ENCODE results near the gene RAB26.
A peak's percentile ranks its signal among the peaks of the same experiment; 100 is the strongest.

Gene RAB26

DNA sequence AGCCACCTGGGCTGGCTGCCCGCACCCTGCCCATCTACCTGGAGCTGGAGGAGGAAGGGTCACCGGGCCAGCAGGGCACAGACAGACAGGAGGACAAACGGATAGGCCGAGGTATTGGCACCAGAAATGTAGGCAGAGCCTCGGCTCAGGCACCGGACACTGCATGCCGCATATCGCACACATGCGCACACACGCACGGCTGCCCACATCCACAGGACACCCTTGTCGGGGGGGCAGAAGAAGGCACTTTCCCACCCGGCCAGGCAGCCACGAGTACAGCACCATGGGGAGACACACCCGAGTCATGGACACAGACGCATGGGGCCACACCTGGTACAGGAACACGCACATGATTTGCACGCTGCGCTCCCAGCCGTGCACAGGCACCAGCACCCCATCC, 33.5 kb downstream of the RAB26 start:
- DNase-seq: no peak

DNA sequence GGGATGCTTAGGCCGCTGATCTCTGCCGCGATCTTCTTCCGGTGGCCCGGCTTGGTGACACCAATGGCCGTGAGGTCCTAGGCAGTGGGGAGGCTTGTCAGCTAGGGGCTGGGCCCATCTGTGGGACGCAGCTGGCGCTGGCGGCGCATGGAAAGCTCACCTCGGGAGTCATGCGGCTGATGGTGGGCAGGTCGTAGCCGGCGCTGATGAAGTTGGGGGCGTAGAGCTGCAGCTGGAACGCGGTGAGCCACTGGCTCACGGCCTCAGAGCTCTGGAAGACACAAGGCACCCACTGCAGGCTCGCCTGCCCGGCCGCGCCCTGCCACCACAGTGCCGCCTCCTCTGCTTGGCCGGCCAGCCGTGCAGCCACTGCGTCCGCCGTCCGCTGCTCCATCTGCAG, 35.2 kb downstream of the RAB26 start:
- DNase-seq: no peak

DNA sequence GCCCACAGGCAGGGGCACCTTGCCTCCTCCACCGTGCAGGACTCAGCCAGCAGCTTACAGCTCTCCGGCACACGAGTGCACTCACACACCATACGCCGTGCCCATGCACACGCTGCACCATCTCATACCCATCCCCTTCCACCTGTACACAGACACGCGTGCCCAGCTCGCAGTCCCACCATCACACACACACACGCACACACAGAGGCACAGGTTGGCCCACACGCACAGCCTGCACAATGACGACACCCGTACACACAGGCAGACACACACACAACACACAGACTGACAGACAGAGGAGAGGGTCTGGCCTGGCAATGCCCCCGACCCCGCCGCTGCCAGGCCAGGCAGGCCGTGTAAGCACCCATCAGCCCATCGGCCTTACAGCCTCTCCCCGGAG, 35.9 kb downstream of the RAB26 start:
- DNase-seq: no peak

DNA sequence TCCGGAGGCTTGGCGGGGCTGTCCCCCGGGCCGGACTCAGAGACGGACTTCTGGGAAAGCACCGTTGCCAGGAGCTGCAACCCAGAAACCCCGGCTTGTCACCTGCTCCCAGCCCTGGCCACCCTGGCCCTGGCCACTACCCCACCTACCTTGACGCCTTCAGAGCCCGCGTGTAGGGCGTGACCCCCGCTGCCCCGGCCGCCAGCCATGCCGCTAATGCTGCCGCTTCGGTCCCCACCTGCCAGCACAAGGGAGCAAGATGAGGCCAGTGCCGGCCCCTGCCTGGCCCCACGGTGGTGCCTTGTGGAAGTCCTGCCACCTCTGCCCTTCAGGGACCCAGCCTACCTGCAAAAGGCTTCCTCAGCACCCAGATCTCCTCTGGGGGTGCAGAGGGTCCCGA, 36.5 kb downstream of the RAB26 start:
- no peak for DNase-seq

DNA sequence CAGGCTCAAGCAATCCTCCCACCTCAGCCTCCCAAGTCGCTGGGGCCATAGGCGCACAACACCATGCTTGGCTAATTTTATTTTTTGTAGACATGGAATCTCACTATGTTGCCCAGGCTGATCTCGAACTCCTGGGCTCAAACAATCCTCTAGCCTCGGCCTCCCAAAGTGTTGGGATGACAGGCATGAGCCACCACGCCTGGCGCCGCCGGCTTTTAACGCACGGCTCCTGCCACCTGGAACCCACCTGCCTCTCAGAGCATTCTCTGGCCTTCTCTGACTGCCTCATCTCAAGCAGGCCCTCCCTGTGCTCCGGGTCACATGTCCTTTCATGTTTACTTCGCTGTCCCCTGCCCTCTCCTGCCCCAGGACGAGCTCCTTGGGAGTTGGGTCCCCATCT, 37.6 kb downstream of the RAB26 start:
- DNase-seq: no peak

DNA sequence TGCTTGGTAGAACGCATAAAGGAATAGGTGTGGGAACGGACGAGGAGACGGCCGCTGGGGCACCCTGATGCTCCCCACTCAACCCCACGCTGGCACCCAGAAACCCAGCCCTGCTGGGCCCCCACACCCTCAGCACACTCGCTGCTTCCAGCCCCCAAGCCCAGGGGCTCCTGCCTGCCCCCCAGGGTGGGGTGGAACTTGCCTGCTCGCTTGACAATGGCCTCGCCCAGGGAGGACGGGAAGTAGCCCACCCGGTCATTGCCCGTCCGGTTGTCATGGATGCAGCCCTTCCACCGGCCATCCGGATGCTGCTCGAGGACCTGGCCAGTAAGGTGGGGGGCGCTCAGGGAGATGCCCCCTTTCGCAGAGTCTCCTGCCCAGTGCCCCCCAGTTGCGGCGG, 38.1 kb downstream of the RAB26 start:
- no peak for DNase-seq

DNA sequence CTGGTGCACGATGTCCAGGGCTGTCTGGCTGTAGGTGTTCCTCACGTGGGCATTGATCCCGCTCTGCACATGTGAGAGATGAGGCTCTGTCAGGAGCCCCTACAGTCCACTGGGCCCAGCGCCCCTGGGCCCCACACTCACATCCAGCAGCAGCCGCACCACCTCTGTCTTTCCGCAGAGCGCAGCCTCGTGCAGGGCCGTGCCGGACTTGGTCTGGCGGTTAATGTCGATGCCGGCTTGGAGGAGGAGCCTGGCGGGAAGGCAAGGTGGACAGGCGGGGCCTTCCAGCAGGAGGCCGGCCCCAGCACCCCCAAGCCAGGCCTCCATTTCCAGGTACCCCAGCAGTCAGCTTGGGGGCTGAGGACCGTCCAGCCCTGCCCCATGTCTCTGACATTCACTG, 38.8 kb downstream of the RAB26 start:
- DNase-seq: no peak

DNA sequence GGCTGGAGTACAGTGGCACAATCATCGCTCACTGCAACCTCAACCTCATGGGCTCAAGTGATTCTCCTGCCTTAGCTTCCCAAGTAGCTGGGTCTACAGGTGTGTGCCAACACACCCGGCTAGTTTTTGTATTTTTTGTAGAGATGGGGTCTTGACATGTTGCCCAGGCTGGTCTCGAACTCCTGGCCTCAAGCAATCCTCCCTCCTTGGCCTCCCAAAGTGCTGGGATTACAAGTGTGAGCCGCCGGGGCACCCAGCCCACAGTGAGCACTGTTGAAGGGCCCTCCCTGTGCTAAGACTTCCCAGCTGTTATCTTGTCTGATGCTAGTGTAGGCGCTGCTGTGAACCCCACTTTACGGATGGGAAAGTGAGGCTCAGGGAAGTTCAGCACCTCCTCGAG, 40.0 kb downstream of the RAB26 start:
- no peak for DNase-seq

DNA sequence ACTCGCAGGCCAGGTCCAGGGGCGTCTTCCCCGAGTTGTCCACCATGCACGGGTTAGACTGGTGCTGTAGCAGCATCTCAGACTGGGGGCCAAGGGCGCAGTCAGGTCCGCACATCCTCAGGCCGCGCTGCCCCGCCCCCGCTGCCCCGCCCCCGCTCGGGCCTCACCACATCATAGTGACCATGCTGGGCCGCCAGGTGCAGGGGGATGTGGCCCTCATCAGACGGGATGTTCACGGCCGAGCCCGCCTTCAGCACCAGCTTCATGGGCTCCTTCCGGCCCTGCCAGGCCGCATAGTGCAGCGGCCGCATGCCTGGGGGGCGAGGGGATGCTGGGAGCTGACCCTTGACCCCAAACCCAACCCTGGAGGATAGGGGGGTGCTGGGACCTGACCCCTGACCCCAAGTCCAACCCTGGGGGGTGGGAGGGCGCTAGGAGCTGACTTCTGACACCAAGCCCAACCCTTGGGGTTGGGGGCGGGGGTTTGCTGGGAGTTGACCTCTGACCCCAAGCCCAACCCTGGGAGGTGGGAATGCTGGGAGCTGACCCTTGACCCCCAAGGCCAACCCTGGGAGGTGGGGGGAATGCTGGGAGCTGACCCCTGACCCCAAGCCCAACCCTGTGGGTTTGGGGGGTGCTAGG, 40.9 kb downstream of the RAB26 start:
- no peak for DNase-seq

DNA sequence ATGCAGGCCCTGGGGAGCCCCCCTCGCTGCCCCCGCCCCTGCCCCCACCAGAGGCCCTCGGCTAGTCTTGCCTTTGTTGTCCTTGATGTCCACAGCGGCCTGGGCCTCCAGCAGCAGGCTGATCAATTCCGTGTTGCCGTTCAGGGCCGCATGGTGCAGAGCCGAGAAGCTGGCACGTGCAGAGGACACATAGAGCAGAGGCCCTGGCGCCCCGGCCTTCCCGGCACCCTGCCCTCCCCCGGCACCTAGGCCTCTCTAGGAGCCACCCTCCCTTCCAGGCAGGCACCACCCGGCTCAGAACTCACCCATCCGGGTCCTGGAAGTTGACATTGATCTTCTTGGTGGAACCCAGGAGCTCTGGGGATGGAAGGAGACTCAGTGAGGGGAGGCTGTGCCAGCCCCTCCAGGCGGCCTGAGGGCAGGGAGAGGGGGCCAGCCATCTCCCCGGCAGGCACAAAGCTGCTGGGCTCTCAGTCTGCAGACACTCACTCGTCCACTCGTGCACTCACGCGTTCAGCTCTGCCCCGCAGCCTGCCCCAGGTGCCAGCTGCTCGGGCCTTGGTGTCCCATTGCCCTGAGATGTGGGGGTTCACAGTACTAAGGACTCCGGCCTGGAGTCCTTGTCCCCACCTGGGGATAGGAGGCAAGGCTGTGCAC, 41.7 kb downstream of the RAB26 start:
- no peak for DNase-seq

DNA sequence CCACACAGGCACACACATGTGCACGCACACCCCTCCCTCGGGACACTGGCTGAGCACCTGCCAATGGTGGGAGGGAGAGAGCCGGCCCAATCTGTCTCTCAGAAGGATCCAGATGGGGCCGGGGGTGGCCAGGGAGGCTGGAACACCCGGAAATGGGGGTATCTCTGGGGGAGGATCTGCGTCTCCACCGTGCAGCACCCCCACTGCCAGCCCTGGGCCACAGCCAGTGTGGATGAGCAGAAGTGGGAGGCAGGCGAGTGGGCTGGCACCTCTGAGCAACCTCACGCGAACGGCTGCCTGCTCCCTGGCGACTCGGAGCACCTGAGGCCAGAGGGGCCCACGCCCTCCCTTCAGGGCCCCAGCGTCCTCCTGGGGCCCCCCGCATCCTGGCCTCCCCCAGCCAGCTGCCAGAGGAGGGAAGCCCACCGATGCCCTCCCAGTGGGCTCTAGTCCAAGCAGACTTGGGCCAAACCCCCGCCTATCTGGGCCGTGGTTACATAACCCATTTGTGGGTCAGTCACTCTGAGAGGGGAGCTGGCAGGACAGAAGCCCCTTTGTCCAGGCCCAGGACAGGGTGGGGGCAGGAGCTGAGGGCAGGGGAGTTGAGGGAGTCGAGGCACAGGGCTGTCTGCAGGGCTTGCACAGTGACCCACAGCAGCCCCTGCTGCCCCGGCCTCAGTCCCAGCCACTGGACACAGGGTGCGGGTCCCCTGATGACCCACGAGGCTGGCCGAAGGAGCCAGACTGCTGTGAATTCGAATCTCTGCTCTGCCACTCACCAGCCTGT, 42.4 kb downstream of the RAB26 start:
- no peak for DNase-seq

DNA sequence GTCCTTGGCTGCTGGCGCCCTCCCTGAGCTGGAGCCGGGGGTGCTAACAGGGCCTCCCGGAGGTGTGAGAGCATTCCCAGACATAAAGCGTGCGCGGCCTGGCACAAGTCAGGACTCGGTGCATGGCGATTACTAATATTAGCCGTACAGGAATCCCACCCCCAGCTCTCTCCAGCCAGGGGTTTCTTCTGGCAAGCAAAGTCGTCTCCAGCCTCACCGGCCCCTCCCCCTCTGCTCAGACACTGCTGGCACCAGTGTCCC, 43.0 kb downstream of the RAB26 start:
- DNase-seq: no peak

DNA sequence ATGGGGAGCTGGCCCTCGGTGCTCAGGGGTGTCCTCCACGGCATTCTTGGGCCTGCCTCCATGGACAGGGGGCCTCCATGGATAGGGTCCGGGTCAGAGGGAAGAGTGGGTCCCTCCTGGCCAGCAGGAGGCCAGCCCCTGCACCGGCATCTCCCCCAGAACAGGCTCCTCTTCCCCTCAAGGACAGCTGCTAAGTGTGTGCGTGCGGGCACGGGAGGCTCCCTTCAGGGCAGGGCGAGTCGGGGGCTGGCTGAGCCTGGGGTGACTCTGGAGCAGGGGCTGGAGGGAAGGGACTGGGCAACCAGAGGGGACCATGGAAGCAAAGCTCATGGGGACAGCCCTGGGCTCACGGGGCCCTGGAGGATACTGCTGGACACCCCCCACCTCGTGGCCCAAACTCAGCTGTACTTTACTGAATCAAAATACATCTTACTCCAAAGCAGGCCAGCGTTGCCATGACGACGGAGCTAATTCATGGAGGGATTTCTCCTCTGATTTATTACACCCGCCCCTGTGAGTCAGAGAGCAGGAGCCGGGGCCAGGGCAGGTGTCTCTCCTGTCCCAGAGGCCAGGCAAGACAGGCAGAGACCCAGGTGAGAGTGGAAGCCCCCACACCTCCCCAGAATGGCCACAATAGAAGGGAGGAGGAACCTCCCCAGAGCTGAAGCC, 45.9 kb downstream of the RAB26 start:
- peak; percentile 60 for DNase-seq

DNA sequence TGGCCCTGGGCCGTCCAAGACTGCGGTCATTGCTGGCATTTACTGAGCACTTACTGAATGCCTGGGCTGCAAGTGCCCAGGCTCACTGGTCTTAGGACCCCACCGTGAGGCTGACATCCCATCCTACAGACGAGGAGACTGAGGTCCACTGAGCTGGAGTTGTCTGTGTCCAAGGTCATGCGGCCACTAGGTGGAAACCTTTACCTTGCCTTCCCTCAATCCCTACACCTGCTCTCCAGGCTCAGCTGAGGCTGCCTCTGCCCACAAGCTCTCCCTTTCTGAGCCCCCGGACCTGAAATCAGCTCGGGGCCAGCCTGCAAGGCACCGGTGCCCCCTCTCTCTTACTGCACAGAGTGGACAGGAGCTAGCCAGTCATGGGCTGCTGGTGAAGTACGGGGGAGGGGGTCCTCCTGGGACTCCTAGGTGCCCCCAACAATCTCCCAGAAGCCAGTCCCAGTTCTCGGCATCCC, 46.5 kb downstream of the RAB26 start:
- peak; percentile 60 for DNase-seq

DNA sequence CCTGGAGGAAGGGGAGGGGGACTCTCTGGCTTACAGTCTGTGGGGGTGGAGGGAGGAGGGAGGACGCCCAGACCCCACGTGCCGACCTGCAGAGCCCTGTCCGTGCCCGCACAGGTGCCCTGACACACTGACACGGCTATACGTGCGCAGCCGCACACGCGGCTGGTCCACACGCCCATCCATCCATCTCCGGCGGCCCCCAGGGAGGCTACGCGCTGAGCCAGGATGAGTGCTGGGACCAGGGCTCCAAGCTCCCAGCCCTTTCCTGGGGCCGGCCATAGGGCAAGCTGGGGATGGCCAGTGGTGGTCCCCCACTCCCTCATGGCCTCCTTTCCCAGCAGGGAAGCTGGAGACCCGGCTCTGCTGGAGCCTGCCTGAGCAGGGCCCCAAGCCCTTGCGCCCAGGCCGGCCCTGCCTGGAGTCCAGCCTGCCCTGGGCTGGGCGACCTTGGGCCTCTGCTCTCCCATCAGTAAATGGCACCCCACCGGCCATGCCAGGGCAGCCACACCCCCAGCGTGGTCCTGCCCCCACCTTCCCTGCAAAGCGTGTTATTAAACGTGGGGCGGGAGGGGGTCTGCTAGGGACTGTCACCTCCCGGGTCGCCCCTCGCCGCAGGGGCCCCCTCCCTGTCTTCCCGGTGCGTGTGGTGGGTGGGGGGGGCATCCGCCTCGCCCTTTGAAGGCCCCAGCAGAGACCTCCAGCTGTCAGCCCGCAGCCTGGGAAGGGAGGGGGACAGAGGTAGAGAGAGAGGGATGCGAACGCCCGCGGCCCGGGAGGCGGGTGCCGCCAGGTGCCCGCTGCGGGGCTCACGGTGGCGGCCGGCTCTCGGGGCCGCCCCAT, 47.1 kb downstream of the RAB26 start:
- DNase-seq: no peak

DNA sequence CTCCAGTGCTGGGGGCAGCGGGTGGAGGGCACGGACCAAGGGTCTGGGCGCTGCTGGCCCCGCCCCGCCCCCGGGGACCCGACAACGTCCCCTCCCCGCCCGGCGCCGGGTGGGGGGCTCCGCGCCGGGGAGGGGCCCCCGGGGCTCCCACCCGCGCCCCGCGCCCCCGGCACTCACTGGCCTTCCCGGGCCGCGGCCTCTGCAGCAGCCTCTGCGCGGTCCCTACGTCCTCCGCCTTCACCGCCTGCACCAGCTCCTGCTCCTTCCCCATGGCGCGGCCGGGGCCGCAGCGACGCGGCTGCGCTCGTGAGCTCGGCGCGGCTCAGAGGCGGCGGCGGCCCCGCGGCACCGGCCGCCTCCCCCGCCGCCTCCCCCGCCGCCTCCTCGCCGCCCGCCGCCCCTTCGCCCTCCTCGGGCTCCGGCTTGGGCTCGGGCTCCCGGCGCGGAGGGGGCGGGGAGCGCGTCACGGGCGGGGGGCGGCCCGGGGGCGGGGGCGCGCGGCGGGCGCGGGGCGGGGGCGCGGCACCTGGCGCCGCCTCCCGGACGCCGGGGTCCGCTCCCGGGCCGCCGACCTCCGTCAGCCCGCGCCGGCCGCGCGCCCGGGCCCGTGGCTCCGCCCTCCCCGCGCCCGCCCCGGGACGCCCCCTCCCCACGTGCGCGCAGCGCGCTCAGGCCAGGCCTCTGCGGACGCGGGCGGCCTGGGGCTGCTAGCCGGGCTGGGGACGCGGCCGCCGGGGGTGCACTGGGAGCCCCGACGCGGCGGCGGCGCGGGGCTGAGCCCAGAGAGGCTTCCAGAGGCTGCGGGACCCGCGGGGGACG, 47.9 kb downstream of the RAB26 start, which contains the start of gene CASKIN1:
Gene CASKIN1, minus strand, starts transcription at position 444 of the 819 bp plus-strand sequence. Its CDS starts 173 bp downstream, at position 271.
- DNase-seq: no peak

DNA sequence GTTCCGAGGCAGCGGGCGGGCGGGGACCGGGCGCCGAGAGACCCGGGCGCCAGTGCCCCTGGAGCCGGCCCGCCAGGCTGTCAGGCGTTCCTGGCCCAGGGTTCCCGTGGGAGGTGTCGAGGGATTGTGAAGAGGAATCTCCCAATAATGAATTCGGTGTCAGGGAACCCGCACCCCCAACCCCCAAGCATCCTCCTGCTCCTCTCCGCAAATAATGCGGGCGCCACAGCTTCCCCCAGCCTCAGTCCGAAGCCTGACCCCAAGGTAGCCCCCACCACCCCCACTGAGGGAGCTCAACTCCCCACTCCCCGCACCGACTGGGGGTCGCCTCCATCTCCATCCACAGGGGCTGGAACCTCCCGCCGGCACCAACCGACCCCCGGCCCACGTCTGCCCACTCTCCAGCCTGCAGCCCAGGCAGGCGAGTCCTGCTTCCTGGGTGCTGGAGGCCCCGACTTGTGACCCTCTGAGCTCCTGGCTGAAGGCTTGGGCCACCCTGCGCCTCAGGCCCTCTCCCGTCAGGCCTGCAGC, 48.6 kb downstream of the RAB26 start:
- no peak for DNase-seq

DNA sequence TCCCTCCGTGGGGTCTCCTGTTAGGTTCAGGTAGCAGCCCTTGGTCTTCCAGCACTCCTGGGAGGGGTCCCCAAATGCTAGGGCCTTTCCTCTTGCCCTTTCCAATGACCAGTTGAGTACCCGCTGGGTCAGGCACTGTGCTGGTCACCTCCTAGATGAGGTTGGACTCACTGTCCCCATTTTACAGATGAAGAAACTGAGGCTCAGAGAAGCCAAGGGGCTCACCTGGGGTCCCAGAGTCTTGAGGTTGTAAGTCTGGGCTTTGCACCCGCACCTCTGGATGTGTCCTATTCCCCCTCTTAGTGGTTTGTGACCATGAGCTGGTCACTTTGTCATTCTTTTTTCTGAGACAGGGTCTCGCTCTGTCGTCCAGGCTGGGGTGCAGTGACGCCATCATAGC, 49.3 kb downstream of the RAB26 start:
- DNase-seq: no peak

DNA sequence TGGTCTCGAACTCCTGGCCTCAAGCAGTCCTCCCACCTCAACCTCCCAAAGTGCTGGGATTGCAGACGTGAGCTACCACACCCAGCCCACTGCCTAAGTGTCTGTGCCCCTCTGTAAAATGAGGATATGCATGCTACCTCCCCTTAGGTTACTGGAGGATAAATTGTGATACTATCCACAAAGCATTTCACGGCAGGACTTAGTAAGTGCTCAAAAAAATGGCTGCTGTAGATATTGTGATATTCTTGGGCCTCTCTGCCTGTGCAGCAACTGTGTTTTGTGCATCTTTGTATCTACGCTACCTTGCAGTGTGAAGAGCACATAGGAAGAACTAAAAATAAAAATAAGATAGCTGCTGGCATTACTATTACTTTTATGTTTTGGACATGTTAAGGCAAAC, 49.9 kb downstream of the RAB26 start:
- no peak for DNase-seq

DNA sequence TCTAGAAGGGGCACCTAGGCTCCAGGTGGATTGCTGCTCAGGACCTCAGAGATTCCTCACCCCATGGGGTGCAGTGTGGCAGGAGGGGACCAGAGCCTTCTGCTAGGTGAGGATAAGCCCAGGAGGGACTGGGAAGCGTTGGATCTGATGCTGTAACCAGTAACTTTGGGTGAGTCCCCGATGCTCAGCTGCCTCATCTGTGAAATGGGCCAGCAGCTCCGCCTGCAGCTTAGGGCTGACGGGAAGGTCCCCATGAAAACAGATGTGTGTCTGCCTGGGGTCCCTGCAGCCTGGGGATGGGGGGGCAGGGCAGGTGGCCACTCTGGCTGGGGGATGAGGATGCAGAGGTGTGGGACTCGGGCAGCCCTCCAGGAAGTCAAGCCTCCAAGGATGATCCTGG, 50.7 kb downstream of the RAB26 start:
- no peak for DNase-seq

DNA sequence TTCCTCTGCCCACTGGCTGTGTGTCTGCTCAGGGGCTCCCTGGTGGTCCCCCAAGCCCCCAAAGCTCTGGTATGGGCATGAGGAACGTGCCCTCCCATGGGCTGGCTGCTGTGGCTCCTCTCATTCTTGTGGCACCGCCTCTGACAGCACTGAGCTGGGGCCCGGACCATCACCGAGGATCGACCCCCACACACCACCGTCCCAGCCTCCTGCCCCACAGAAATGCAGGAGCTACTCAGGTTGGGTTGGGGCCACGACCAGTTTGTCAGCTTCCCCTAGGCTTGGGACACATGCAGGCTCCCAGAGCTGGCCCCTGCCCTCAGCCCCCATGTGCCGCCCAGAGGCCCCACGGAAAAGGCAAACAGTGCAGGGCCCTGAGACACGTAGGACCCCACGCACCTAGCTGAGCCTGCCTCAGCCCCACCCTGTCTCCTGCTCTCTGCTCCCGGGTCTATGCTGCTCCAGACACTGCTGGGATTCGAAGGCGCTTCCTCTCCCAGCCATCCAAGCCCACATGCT, 51.3 kb downstream of the RAB26 start:
- no peak for DNase-seq

All from activated CD4-positive, alpha-beta T cell treated with anti-CD3 and anti-CD28 coated beads for 48 hours (primary cell).